ENCODE measurements around the gene PLXDC2.

The PLXDC2 gene

GRCh38 chr10:20195076-20195475, 378.8 kb downstream of the PLXDC2 start:
- no peak overlapping the region for H3K4me2 ChIP-seq (ENCODE audit: low read length)
- H3K4me1 ChIP-seq (ENCODE audit: control insufficient read depth, low read length), result no peaks in the 10 kb centered on the region
- H3K9me2 ChIP-seq (replicated peaks; ENCODE audit: control insufficient read depth, low read length), result no peaks in the 10 kb centered on the region; the same call in 1 of the 2 replicates
- no peaks in the 10 kb centered on the region for H3K79me2 ChIP-seq (ENCODE audit: control insufficient read depth, low read length)
- no peaks in the 10 kb centered on the region for H3K27me3 ChIP-seq (ENCODE audit: control insufficient read depth, low read length)
- no peaks in the 10 kb centered on the region for H4K20me1 ChIP-seq (ENCODE audit: control insufficient read depth, insufficient read depth, low read depth, low read length)
- TF ChIP-seq EZH2phosphoT487 (IDR thresholded peaks at IDR 0.05; ENCODE audit: borderline replicate concordance, low read length) (no peak), CTCF (IDR thresholded peaks at IDR 0.05; ENCODE audit: low read depth, low read length, poor library complexity, severe bottlenecking) (no peak)
- H3K36me3 ChIP-seq (ENCODE audit: control insufficient read depth, low read length), result no peaks in the 10 kb centered on the region
- H3F3A ChIP-seq (ENCODE audit: control insufficient read depth, insufficient read depth), result no peaks in the 10 kb centered on the region
- H3K27ac ChIP-seq (ENCODE audit: low read depth, low read length), result no peak overlapping the region
- H3K9me3 ChIP-seq (ENCODE audit: control insufficient read depth, insufficient read depth, low read length), result no peaks in the 10 kb centered on the region
- no peak overlapping the region for H3K4me3 ChIP-seq (ENCODE audit: low read length)

GRCh38 chr10:20200758-20201157, 384.5 kb downstream of the PLXDC2 start:
- H3K4me1 ChIP-seq (ENCODE audit: control insufficient read depth, low read length), result no peaks in the 10 kb centered on the region
- H3K9me3 ChIP-seq (ENCODE audit: control insufficient read depth, insufficient read depth, low read length), result no peaks in the 10 kb centered on the region
- H3K36me3 ChIP-seq (ENCODE audit: control insufficient read depth, low read length), result no peaks in the 10 kb centered on the region
- TF ChIP-seq EZH2phosphoT487 (IDR thresholded peaks at IDR 0.05; ENCODE audit: borderline replicate concordance, low read length), result no peak
- no peak for TF ChIP-seq CTCF (IDR thresholded peaks at IDR 0.05; ENCODE audit: low read depth, low read length, poor library complexity, severe bottlenecking)
- H3K27ac ChIP-seq (ENCODE audit: low read depth, low read length), result no peak overlapping the region
- H3K79me2 ChIP-seq (ENCODE audit: control insufficient read depth, low read length), result no peaks in the 10 kb centered on the region
- no peaks in the 10 kb centered on the region for H3F3A ChIP-seq (ENCODE audit: control insufficient read depth, insufficient read depth)
- no peaks in the 10 kb centered on the region for H3K27me3 ChIP-seq (ENCODE audit: control insufficient read depth, low read length)
- H3K4me3 ChIP-seq (ENCODE audit: low read length), result no peak overlapping the region
- H4K20me1 ChIP-seq (ENCODE audit: control insufficient read depth, insufficient read depth, low read depth, low read length), result no peaks in the 10 kb centered on the region
- H3K9me2 ChIP-seq (replicated peaks; ENCODE audit: control insufficient read depth, low read length), result no peaks in the 10 kb centered on the region; the same call in 1 of the 2 replicates
- H3K4me2 ChIP-seq (ENCODE audit: low read length), result no peak overlapping the region

- Histone ChIP-seq H3K79me2 (ENCODE audit: control insufficient read depth, low read length) (no peaks in the 10 kb centered on the region), H4K20me1 (ENCODE audit: control insufficient read depth, insufficient read depth, low read depth, low read length) (no peaks in the 10 kb centered on the region), H3K9me3 (ENCODE audit: control insufficient read depth, insufficient read depth, low read length) (no peaks in the 10 kb centered on the region), H3K4me2 (ENCODE audit: low read length) (no peak overlapping the region), H3F3A (ENCODE audit: control insufficient read depth, insufficient read depth) (no peaks in the 10 kb centered on the region), H3K4me1 (ENCODE audit: control insufficient read depth, low read length) (no peaks in the 10 kb centered on the region), H3K27ac (ENCODE audit: low read depth, low read length) (no peak overlapping the region), H3K4me3 (ENCODE audit: low read length) (no peak overlapping the region), H3K9me2 (replicated peaks; ENCODE audit: control insufficient read depth, low read length) (no peaks in the 10 kb centered on the region; the same call in 1 of the 2 replicates), H3K36me3 (ENCODE audit: control insufficient read depth, low read length) (no peaks in the 10 kb centered on the region), H3K27me3 (ENCODE audit: control insufficient read depth, low read length) (no peaks in the 10 kb centered on the region)
- TF ChIP-seq EZH2phosphoT487 (IDR thresholded peaks at IDR 0.05; ENCODE audit: borderline replicate concordance, low read length), result no peak
- no peak for TF ChIP-seq CTCF (IDR thresholded peaks at IDR 0.05; ENCODE audit: low read depth, low read length, poor library complexity, severe bottlenecking)
Observed at GRCh38 chr10:20202337-20202736, 386.1 kb downstream of the PLXDC2 start.
